Stimulated activated CD8-positive, alpha-beta memory T cell treated with anti-CD3 and anti-CD28 coated beads, Interleukin-12 subunit alpha, Interleukin-12 subunit beta, amount 100 ng/mL, for 4 hours (primary cell): ENCODE data around the gene IFI27L2.

Experiments used
- DNase-seq: peaks from one replicate; pipeline ENCODE4 v3.0.0-alpha.2; 2020; ENCODE audit warnings: low read depth

The IFI27L2 gene

DNA sequence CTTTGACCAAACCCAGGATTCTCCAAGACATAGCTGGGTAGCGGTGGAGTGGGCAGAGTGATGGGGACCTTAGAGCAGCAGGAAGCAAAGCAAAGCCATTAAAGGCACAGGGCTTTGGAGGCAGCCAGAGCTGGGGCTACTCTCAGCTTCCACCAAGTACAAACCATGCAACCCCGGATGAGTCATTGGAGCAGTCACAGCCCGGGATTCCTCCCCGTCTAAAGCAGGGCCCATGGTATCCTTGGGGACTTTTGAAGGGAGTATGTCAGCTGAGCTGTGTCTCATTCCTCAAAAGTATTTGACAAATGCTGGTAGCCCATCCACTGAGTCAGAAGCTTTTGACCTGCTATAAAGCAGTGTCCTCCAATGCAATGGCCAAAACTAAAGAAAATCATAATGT lies 28.6 kb downstream of the IFI27L2 start:
- no peak for DNase-seq

DNA sequence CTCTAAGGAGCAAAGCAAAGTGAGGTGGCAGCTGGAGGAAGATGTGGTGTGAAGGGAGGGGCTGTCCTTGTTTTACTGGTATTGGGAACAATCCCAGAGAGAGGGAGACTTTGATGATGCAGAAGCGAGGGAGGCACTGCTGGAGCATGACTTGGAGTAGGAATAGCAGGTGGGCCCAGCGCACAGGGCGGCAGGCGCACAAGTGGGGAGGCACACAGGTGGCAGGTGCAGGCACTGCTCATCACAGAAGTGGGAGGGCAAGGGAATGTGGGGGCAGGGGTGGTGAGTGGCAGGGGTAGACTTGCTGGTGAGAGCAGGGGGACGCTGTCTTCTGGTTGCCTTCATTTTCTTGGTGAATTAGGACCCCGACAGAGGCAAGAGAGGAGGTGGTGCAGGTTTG lies 30.4 kb downstream of the IFI27L2 start:
- no peak for DNase-seq

GRCh38 chr14:94098326-94098992 lies 30.9 kb downstream of the IFI27L2 start:
- no peak for DNase-seq

DNA sequence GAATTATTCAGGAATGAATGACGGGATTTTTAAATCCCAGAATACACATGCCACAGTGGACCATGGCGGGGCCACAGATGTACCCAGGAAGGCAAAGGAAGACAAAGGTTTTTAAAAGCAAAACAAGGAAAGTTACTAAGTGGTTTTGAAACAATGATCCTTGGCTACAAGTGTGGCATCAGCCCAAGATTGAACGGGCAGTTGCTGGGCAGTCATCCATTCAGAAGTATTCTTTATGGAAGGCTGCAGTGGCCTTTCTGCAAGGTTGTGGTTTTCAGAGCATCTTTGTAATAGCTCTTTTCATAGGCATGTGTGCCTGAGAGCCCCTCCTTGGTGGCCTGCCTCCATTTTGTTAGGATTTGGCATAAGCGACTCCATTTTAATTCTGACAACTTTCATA lies 32.3 kb downstream of the IFI27L2 start:
- no peak for DNase-seq

GRCh38 chr14:94093418-94093817 lies 36.0 kb downstream of the IFI27L2 start:
- DNase-seq: no peak

DNA sequence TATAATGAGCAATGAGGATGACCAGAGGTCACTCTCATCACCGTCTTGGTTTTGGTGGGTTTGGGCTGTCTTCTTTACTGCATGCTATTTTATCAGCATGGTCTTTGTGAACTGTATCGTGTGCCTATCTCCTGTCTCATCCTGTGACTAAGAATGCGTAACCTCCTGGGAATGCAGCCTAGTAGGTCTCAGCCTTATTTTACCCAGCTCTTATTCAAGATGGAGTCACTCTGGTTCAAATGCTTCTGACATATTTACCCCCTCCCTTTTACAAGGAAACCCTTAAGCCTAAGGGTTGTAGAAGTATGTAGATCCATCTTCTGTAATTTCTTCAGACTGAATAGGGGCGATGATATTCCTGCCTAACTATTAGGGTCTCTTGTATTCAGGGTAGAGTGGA lies 39.9 kb downstream of the IFI27L2 start:
- no peak for DNase-seq

DNA sequence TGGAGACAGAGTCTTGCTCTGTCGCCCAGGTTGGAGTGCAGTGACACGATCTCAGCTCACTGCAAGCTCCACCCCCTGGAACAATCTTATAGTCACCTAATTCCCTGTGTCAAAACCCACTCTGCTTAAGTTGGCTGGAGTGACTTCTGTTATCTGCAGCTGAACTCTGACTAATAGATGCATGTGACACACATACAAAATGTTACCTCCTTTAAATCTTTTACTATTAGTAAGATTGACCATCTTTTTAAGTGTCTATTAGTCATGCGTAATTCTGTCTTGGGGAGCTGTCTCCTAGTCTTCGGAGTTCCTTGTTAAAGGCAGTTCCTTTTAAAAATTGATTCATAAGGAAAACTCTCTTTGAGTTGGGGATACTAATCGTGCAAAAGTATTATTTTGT lies 40.9 kb downstream of the IFI27L2 start:
- DNase-seq: no peak

DNA sequence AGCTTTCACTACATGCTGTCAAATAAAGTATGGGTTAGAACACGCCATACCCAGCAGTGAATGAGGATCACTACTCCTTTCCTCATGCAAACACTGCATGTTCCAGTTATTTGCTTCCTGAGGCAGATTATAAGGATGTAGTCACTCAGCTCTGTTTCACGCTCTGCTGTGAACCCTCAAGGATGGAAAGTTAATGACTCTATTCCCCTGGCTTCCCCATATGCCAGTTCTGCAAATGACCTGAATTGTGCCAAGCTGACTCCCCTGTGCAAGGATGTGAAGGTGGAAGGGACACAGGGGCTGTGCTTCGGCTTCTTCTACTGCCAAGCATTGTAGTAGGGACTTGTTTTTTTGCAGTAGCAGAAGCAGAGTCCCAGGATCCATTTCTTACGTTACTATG lies 41.5 kb downstream of the IFI27L2 start:
- DNase-seq: no peak

DNA sequence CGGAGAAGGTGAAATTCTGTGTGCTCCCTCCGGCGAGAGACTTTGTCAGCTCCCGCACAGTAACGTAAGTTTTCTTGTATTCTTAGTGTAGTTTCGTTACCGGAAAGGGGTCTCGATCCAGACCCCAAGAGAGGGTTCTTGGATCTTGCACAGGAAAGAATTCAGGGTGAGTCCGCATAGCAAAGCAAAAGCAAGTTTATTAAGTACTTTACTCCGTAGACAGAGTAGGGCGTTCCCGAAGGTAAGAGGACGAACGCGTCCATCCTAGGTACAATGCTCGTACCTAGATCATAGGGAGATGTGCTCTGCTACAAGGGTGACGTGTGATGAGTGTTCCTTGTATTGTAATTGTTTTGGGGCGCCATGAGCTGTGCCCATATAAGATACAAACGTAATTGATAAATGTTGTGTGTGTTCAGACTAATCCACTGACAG lies 48.0 kb downstream of the IFI27L2 start:
- no peak for DNase-seq

- DNase-seq: peak; percentile 94
These were observed 48.6 kb downstream of the IFI27L2 start, which contains the start of the genes DDX24 and IFI27L1 for GRCh38 chr14:94080621-94081385. TSS of gene DDX24 (minus strand) at chr14:94081202. CDS start at chr14:94079742, 1,460 bp downstream. TSS of gene IFI27L1 (plus strand) at chr14:94081310. CDS start at chr14:94096938, 15,628 bp downstream.

DNA sequence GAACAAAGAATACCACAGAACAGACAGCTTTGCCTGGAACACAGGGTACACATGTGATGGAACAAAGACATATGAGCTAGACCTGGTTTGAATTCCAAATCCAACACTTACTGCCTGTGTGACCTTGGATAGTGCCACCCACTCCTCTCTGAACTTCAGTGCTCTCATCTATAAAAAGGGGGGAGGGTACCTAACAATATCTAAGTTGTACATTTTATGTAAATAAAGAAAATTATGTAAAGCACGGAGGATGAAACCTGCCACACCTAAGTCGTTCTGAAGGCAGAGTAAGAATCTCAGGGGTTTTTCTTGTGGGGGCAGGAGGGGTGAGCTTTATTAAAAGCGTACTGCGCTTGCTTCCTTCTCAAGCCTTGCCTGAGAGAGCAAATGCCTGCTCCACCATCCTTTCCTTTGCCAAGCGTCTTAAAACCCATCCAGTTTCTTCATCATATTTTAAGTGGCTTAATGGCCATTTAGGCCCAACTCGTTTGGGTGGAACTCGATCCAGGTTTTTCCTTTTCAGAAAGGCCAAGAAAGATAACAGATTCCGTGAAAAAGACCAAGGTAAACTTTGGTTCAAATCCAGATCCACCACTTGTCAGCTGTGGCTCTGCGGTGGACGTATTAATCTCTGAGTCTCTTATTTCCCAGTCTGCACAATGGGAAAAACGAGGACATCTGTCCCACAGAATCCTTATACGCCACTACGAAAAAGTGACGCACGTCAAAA lies 49.3 kb downstream of the IFI27L2 start:
- DNase-seq: no peak

DNA sequence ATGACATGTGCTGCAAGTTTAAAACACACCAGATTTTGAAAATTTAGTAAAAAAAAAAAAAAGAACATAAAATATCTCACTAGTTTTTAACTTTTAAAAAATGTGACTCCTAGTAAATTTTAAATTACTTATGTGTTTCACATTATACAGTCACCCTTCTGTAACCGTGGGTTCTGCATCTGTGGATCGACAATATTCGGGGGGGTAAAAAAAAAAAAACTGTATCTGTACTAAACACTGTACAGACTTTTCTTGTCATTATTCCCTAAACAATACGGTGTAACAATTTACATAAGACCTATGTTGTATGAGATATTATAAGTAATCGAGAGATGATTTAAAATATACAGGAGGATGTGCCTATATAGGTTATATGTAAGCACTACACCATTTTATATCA lies 51.6 kb downstream of the IFI27L2 start:
- DNase-seq: no peak
